NB4 (cell line): ENCODE measurements around the gene GNB4.

Source experiments
- MYC ChIP-seq: IDR thresholded peaks from 2 replicates; pipeline ENCODE4 v1.6.1; 2011; ENCODE audit warnings: low read depth, low read length
- POLR2A ChIP-seq: IDR thresholded peaks from 2 replicates; pipeline ENCODE4 v1.6.1; 2011; ENCODE audit warnings: mild to moderate bottlenecking; ENCODE audit not compliant: insufficient read length; ENCODE audit errors: extremely low read depth
- TF ChIP-seq, protein P1 (sequence below): IDR thresholded peaks from one replicate; pipeline ENCODE4 v1.5.1; 2012; ENCODE audit warnings: low read depth, low read length
- TF ChIP-seq, protein P2 (sequence below): IDR thresholded peaks from 2 replicates; pipeline ENCODE4 v1.6.1; 2011; ENCODE audit warnings: low read depth, low read length

DNA sequence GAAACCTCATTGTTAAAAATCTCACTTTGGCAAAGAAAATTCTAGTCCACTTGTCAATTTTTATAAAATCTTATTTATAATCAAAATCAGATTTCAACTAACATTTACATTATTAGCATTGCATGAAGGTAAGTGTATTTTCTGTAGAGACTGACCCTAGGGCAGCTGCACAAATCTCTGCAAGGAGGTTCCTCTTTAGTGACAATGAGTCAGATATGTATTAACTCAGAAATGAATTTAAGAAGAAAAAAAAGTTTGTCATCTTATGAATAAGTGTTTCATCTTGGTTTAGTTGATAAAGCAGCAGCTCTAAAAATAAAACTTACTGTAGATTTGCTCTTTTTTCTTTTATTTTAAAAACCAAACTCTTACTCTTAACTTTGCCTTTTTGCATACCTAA lies 9.0 kb upstream of the GNB4 start:
- TF ChIP-seq, protein P1, sequence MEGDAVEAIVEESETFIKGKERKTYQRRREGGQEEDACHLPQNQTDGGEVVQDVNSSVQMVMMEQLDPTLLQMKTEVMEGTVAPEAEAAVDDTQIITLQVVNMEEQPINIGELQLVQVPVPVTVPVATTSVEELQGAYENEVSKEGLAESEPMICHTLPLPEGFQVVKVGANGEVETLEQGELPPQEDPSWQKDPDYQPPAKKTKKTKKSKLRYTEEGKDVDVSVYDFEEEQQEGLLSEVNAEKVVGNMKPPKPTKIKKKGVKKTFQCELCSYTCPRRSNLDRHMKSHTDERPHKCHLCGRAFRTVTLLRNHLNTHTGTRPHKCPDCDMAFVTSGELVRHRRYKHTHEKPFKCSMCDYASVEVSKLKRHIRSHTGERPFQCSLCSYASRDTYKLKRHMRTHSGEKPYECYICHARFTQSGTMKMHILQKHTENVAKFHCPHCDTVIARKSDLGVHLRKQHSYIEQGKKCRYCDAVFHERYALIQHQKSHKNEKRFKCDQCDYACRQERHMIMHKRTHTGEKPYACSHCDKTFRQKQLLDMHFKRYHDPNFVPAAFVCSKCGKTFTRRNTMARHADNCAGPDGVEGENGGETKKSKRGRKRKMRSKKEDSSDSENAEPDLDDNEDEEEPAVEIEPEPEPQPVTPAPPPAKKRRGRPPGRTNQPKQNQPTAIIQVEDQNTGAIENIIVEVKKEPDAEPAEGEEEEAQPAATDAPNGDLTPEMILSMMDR = no peak
- TF ChIP-seq POLR2A = no peak
- TF ChIP-seq, protein P2, sequence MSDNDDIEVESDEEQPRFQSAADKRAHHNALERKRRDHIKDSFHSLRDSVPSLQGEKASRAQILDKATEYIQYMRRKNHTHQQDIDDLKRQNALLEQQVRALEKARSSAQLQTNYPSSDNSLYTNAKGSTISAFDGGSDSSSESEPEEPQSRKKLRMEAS = no peak
- TF ChIP-seq MYC = no peak
